GM23338 (cell line): ENCODE results near the gene FBN3.

Source experiments
- CREB1 ChIP-seq: fragments of 250-450 bp; sonication (Bioruptor Pico); IDR thresholded peaks from 2 replicates; pipeline ENCODE4 v1.5.0; 2020; ENCODE audit warnings: low read depth, mild to moderate bottlenecking, moderate library complexity
- CTCF ChIP-seq, 2 experiments: fragments of 200-600 bp in 1 of 2; sonication (generic) in 1 of 2; conservative IDR thresholded peaks; 2 replicates each; pipeline versions ENCODE4 v1.5.1 to v1.6.1; 2016 to 2017; ENCODE audit warnings: antibody characterized with exemption in 2 of 2, low read depth in 2 of 2, mild to moderate bottlenecking in 2 of 2, moderate library complexity in 1 of 2
- ETS1 ChIP-seq: IDR thresholded peaks from 2 replicates; pipeline ENCODE4 v1.6.1; 2016; ENCODE audit warnings: antibody characterized with exemption
- EZH2 ChIP-seq: fragments of 200-600 bp; sonication (generic); IDR thresholded peaks from one replicate; pipeline ENCODE4 v1.8.0; 2017; ENCODE audit warnings: antibody characterized with exemption, mild to moderate bottlenecking, low read depth; ENCODE audit not compliant: unreplicated experiment
- JUNB ChIP-seq: IDR thresholded peaks from one replicate; pipeline ENCODE4 v1.6.1; 2016; ENCODE audit warnings: antibody characterized with exemption; ENCODE audit not compliant: unreplicated experiment
- NANOG ChIP-seq: IDR thresholded peaks from 2 replicates; pipeline ENCODE4 v1.6.1; 2016; ENCODE audit warnings: antibody characterized with exemption, borderline replicate concordance
- POLR2AphosphoS5 ChIP-seq: IDR thresholded peaks from 2 replicates; pipeline ENCODE4 v1.6.1; 2016; ENCODE audit warnings: antibody characterized with exemption, low read depth
- REST ChIP-seq: IDR thresholded peaks from one replicate; pipeline ENCODE4 v1.6.1; 2018; ENCODE audit warnings: antibody characterized with exemption; ENCODE audit not compliant: unreplicated experiment
- ZNF331 ChIP-seq: fragments of 250-450 bp; sonication (Bioruptor Pico); IDR thresholded peaks from 2 replicates; pipeline ENCODE4 v1.5.0; 2020; ENCODE audit warnings: low read depth, mild to moderate bottlenecking, moderate library complexity

GRCh38 chr19:8113017-8113416 lies 36.4 kb downstream of the FBN3 start:
- TF ChIP-seq CTCF (conservative IDR thresholded peaks at IDR 0.05; ENCODE audit: low read depth in 2 of 2) (no peak), ZNF331 (CRISPR knock-in tag) (no peak), NANOG (no peak), REST (no peak), EZH2 (no peak), POLR2AphosphoS5 (no peak), JUNB (no peak), ETS1 (no peak), CREB1 (no peak)
